ENCODE measurements around the gene MYMX.

The MYMX gene

DNA sequence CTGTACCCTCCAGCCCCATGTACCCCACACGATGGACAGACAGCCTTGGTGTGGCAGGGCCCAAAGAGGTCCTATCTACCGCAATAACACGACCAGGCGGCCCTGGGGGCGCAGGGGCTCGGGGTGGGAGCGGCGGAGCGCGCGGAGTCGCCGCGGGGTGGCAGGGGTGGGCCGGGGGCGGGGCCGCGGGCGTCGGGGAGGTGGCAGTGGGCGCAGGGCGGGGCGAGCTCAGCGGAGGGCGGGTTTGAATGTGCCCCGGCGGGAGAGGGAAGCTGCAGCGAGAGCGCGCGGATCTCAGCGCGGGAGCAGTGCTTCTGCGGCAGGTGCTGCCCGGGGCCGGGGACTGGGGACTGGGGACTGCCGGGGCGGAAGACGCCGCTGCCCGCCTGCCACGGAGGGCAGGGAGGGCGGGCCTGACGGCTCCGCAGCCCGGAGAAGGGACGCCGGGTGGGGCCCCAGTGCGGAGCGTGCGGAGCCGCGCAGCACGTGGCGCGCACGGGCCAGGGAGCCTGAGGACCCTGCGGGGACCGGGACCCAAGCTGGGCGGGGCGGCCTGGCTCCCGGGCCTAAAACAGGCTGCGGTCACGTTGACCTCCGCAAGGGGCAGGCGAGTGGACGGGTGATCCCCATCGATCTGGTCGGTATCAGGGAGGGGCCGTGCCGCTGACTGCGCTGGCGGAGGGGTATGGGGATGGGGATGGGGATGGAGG, 6.7 kb downstream of the MYMX start, which contains the start of gene SLC29A1:
TSS of gene SLC29A1 (plus strand) at position 277 of the 710 bp plus-strand sequence. CDS start 3,719 bp downstream, outside the sequence.
- Histone ChIP-seq H3K4me1 (ENCODE audit: low read length) (peaks cover 57% of the 10 kb centered on the region), H3K9me3 (ENCODE audit: insufficient read depth, low read length) (no peaks in the 10 kb centered on the region), H3K9ac (ENCODE audit: low read length) (peak within 1 kb of the TSS; percentile 79), H4K20me1 (ENCODE audit: insufficient read depth, low read length) (peaks cover 37% of the 10 kb centered on the region), H2AFZ (ENCODE audit: low read depth, low read length) (0 out of 2 replicates have a peak within 1 kb of the TSS, but pooled peaks have one; percentile 49), H3K79me2 (ENCODE audit: low read length) (peaks cover 54% of the 10 kb centered on the region), H3K27ac (ENCODE audit: low read length) (peak within 1 kb of the TSS; percentile 49), H3K4me3 (ENCODE audit: low read length) (peak within 1 kb of the TSS; percentile 83), H3K27me3 (ENCODE audit: low read depth, low read length) (no peaks in the 10 kb centered on the region), H3K4me2 (ENCODE audit: low read length) (peak within 1 kb of the TSS; percentile 96), H3K36me3 (replicated peaks; ENCODE audit: low read depth, low read length) (peaks cover 21% of the 10 kb centered on the region)
- TF ChIP-seq, protein P1, sequence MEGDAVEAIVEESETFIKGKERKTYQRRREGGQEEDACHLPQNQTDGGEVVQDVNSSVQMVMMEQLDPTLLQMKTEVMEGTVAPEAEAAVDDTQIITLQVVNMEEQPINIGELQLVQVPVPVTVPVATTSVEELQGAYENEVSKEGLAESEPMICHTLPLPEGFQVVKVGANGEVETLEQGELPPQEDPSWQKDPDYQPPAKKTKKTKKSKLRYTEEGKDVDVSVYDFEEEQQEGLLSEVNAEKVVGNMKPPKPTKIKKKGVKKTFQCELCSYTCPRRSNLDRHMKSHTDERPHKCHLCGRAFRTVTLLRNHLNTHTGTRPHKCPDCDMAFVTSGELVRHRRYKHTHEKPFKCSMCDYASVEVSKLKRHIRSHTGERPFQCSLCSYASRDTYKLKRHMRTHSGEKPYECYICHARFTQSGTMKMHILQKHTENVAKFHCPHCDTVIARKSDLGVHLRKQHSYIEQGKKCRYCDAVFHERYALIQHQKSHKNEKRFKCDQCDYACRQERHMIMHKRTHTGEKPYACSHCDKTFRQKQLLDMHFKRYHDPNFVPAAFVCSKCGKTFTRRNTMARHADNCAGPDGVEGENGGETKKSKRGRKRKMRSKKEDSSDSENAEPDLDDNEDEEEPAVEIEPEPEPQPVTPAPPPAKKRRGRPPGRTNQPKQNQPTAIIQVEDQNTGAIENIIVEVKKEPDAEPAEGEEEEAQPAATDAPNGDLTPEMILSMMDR (IDR thresholded peaks at IDR 0.05; ENCODE audit: low read depth, low read length), result no peak; the same call in 1 of the 2 replicates
- no peak for TF ChIP-seq EZH2phosphoT487 (IDR thresholded peaks at IDR 0.05; ENCODE audit: low read depth)

DNA sequence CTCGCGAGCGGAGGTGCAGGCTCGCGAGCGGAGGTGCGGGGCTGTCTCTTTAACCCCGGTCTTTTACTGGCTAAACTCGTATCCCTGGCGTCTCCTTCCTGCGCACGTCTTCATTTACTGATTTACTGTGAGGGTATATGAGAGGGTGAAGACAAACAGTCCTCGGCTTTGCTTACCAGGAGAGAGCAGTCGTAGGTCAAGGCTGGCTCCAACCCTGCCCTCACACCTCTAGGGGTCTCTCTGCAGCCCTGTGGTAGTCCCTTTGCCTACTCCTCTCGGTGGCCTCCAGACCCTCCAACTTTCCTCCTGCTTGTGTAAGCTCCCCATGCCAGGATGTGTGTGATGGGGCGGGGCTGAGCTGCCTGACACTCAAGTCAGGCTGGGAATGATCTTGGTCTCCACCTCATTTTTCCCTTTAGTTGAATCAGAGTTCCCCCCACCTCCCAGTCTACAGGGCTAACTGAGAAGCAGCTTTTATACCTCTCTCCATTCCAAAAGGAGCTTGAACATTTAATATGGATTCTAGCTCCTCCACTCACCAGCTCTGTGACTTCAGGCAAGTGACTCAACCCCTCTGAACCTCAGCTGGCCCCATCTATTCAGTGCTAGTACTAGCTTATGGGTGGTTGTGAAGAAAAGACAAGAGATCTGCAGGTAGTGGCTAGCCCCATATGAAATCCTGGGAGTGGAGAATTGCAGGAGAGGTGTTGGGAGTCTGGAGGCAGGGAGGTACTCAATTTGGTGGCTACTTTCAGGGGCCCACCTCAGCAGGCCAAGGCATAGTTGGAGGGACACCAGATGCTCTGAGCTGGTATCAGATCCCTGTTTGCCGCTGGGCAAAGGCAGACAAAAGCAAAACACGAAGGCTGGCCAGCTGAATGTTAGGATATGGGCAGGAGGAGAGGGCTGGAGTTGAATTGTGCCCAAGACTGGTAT, 7.6 kb downstream of the MYMX start:
- Histone ChIP-seq H4K20me1 (ENCODE audit: insufficient read depth, low read length) (peaks cover 44% of the 10 kb centered on the region), H3K9ac (ENCODE audit: low read length) (peak overlapping the region; percentile 79), H3K27me3 (ENCODE audit: low read depth, low read length) (no peaks in the 10 kb centered on the region), H3K9me3 (ENCODE audit: insufficient read depth, low read length) (no peaks in the 10 kb centered on the region), H3K4me1 (ENCODE audit: low read length) (peaks cover 49% of the 10 kb centered on the region), H3K27ac (ENCODE audit: low read length) (peak overlapping the region; percentile 49), H3K79me2 (ENCODE audit: low read length) (peaks cover 57% of the 10 kb centered on the region), H3K4me3 (ENCODE audit: low read length) (peak overlapping the region; percentile 83), H3K36me3 (replicated peaks; ENCODE audit: low read depth, low read length) (peaks cover 28% of the 10 kb centered on the region), H3K4me2 (ENCODE audit: low read length) (peak overlapping the region; percentile 96), H2AFZ (ENCODE audit: low read depth, low read length) (no peak overlapping the region)
- TF ChIP-seq, protein P1 (IDR thresholded peaks at IDR 0.05; ENCODE audit: low read depth, low read length), result peak; percentile 45
- TF ChIP-seq EZH2phosphoT487 (IDR thresholded peaks at IDR 0.05; ENCODE audit: low read depth), result no peak

DNA sequence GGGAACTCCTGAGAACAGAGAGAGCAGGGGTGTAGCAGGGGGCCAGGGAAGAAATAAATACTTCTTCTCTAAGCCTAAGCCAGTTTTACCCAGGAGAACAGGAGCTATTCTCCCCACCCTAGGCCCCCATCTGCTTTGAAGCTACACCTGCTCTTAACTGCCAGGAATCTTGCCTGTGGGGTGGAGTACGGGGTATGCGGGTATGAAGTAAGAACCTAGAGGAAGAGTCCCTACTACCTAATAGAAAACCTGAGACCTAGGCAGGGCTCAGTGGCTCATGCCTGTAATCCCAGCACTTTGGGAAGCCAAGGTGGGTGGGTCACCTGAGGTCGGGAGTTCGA, 8.2 kb downstream of the MYMX start:
- H3K27me3 ChIP-seq (ENCODE audit: low read depth, low read length), result no peaks in the 10 kb centered on the region
- H2AFZ ChIP-seq (ENCODE audit: low read depth, low read length), result no peak overlapping the region
- no peaks in the 10 kb centered on the region for H3K9me3 ChIP-seq (ENCODE audit: insufficient read depth, low read length)
- H3K36me3 ChIP-seq (replicated peaks; ENCODE audit: low read depth, low read length), result peaks cover 33% of the 10 kb centered on the region
- H3K9ac ChIP-seq (ENCODE audit: low read length), result peak overlapping the region; percentile 79
- peaks cover 45% of the 10 kb centered on the region for H4K20me1 ChIP-seq (ENCODE audit: insufficient read depth, low read length)
- peak overlapping the region; percentile 49; the same call in 1 of the 2 replicates for H3K27ac ChIP-seq (ENCODE audit: low read length)
- H3K79me2 ChIP-seq (ENCODE audit: low read length), result peaks cover 57% of the 10 kb centered on the region
- TF ChIP-seq EZH2phosphoT487 (IDR thresholded peaks at IDR 0.05; ENCODE audit: low read depth), result no peak
- TF ChIP-seq, protein P1 (IDR thresholded peaks at IDR 0.05; ENCODE audit: low read depth, low read length), result no peak
- H3K4me1 ChIP-seq (ENCODE audit: low read length), result peaks cover 48% of the 10 kb centered on the region
- peak overlapping the region; percentile 83 for H3K4me3 ChIP-seq (ENCODE audit: low read length)
- H3K4me2 ChIP-seq (ENCODE audit: low read length), result peak overlapping the region; percentile 96
